WTC11 (cell line): ENCODE results near the gene RNF126.

Experiments
- ATF3 ChIP-seq: sonication (generic); formaldehyde crosslinking; conservative IDR thresholded peaks from 2 replicates; pipeline ENCODE4 v1.8.1; 2022; ENCODE audit warnings: mild to moderate bottlenecking, missing genetic modification reagents
- CREB1 ChIP-seq: sonication (generic); formaldehyde crosslinking; IDR thresholded peaks from 2 replicates; pipeline ENCODE4 v1.8.0; 2023; ENCODE audit warnings: mild to moderate bottlenecking, missing genetic modification reagents
- CTCF ChIP-seq: fragments of 200-600 bp; IDR thresholded peaks from 2 replicates; pipeline ENCODE4 v1.8.0; 2022; ENCODE audit warnings: antibody characterized with exemption
- ESRRA ChIP-seq: sonication (generic); formaldehyde crosslinking; IDR thresholded peaks from 2 replicates; pipeline ENCODE4 v1.8.1; 2022; ENCODE audit warnings: mild to moderate bottlenecking, missing genetic modification reagents, borderline replicate concordance
- FOXP1 ChIP-seq: sonication (generic); formaldehyde crosslinking; IDR thresholded peaks from 2 replicates; pipeline ENCODE4 v1.8.0; 2022; ENCODE audit warnings: missing genetic modification reagents, mild to moderate bottlenecking, moderate library complexity, borderline replicate concordance
- ZNF317 ChIP-seq: sonication (generic); formaldehyde crosslinking; IDR thresholded peaks from 2 replicates; pipeline ENCODE4 v1.8.1; 2023; ENCODE audit warnings: low read depth, mild to moderate bottlenecking, moderate library complexity, missing genetic modification reagents, borderline replicate concordance
- ZNF423 ChIP-seq: fragments of 250-450 bp; sonication (Bioruptor Pico); IDR thresholded peaks from 2 replicates; pipeline ENCODE4 v2.1.2; 2022; ENCODE audit warnings: mild to moderate bottlenecking, moderate library complexity

- TF ChIP-seq CTCF = no peak
- TF ChIP-seq ZNF317 = no peak
- TF ChIP-seq ESRRA = no peak
- TF ChIP-seq ATF3 (CRISPR knock-in tag) = no peak
- TF ChIP-seq FOXP1 = no peak
- no peak for TF ChIP-seq CREB1
- TF ChIP-seq ZNF423 (CRISPR knock-in tag) = no peak
These were observed 29.8 kb downstream of the RNF126 start, which contains the start of gene POLRMT for GRCh38 chr19:633068-633785.
